Measurements from ENCODE around the gene SFXN3. TPM values are rescaled to one million over a fixed set of nuclear protein-coding genes. Genes with fewer than 3 reads are reported as not detected.

Gene SFXN3
- total and polyA plus RNA-seq, 2 of the 13 experiments (the other 11 are each of a cell fraction or from before 2014, with no cell fraction given) = 16.8 to 71.5 TPM

GRCh38 chr10:101041252-101041761 lies 10.3 kb downstream of the SFXN3 start (continued):
- TF ChIP-seq TAF15 (IDR thresholded peaks at IDR 0.05; ENCODE audit: low read depth, low read length, poor library complexity, severe bottlenecking) (no peak), ZXDC (CRISPR knock-in tag; IDR thresholded peaks at IDR 0.05) (no peak), SKI (IDR thresholded peaks at IDR 0.05; ENCODE audit: partially characterized antibody) (no peak), GATAD1 (CRISPR knock-in tag; IDR thresholded peaks at IDR 0.05) (no peak), PATZ1 (CRISPR knock-in tag; IDR thresholded peaks at IDR 0.05) (peak; percentile 57), ZNF432 (CRISPR knock-in tag; IDR thresholded peaks at IDR 0.05; ENCODE audit: borderline replicate concordance) (no peak), ZBED4 (CRISPR knock-in tag; IDR thresholded peaks at IDR 0.05; ENCODE audit: borderline replicate concordance) (no peak), ZNF768 (CRISPR knock-in tag; IDR thresholded peaks at IDR 0.05) (no peak), ZBTB26 (CRISPR knock-in tag; IDR thresholded peaks at IDR 0.05; ENCODE audit: borderline replicate concordance) (no peak), KDM2A (CRISPR knock-in tag; IDR thresholded peaks at IDR 0.05; ENCODE audit: borderline replicate concordance, low read depth) (0 out of 2 replicates have a peak, but pooled peaks have one; percentile 21), ZNF713 (CRISPR knock-in tag; IDR thresholded peaks at IDR 0.05) (no peak), MEF2D (CRISPR knock-in tag; IDR thresholded peaks at IDR 0.05) (no peak), ZFP90 (CRISPR knock-in tag; IDR thresholded peaks at IDR 0.05; ENCODE audit: borderline replicate concordance) (no peak), NR2F6 (IDR thresholded peaks at IDR 0.05) (peak; percentile 41), NR2F6 (CRISPR knock-in tag; IDR thresholded peaks at IDR 0.05) (0 out of 2 replicates have a peak, but pooled peaks have one; percentile 15), REPIN1 (CRISPR knock-in tag; IDR thresholded peaks at IDR 0.05; ENCODE audit: borderline replicate concordance, low read depth) (0 out of 2 replicates have a peak, but pooled peaks have one; percentile 36), ZBTB21 (CRISPR knock-in tag; IDR thresholded peaks at IDR 0.05) (no peak), ZBTB1 (CRISPR knock-in tag; IDR thresholded peaks at IDR 0.05; ENCODE audit: borderline replicate concordance) (no peak), PBX2 (CRISPR knock-in tag; IDR thresholded peaks at IDR 0.05) (no peak)
